ENCODE results near the gene GNB5. TPM values are rescaled to one million over a fixed set of nuclear protein-coding genes. Genes with fewer than 3 reads are reported as not detected.

Gene GNB5
- total and polyA plus RNA-seq, 2 experiments from 2014 or later = 21.3 to 21.6 TPM

DNA sequence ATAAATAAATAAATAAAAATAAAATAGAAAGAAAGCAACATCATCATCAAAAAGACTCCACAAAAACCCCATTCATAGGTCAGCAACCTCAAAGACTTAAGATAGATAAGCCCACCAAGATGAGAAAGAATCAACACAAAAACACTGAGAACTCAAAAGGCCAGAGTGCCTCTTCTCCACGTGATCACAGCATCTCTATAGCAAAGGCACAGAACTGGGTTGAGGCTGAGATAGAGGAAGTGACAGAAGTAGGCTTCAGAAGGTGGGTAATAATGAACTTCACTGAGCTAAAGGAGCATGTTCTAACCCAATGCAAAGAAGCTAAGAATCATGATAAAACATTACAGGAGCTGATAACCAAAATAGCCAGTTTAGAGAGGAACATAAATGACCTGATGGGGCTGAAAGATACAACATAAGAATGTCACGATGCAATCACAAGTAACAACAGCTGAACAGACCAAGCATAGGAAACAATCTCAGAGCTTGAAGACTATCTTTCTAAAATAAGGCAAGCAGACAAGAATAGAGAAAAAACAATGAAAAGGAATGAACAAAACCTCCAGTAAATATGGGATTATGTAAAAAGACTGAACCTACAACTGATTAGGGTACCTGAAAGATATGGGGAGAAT, 26.4 kb downstream of the GNB5 start:
- H3K9me2 ChIP-seq (replicated peaks; ENCODE audit: insufficient read depth) = no peaks in the 10 kb centered on the region
- H3K4me1 ChIP-seq (ENCODE audit: insufficient read depth) = no peaks in the 10 kb centered on the region
- peaks cover 3% of the 10 kb centered on the region for H3K79me2 ChIP-seq
- no peak overlapping the region for H2AFZ ChIP-seq
- H3K27me3 ChIP-seq = no peaks in the 10 kb centered on the region
- H3K27ac ChIP-seq = no peak overlapping the region
- H3K4me2 ChIP-seq = no peak overlapping the region
- DNase-seq (ENCODE audit: low spot score) = no peak
- H3K9me3 ChIP-seq (ENCODE audit: low read depth) = no peaks in the 10 kb centered on the region
- no peaks in the 10 kb centered on the region for H3K36me3 ChIP-seq (replicated peaks; ENCODE audit: insufficient read depth, low read depth)
- H3K4me3 ChIP-seq = no peak overlapping the region
- no peaks in the 10 kb centered on the region for H4K20me1 ChIP-seq (ENCODE audit: insufficient read depth, poor library complexity, severe bottlenecking)
- WGBS (ENCODE audit: low lambda C conversion rate, missing lambda C conversion rate) = 78% methylated on average over 2 of the region's 2 CpGs
- TF ChIP-seq CTCF (IDR thresholded peaks at IDR 0.05; ENCODE audit: poor library complexity) = no peak
- TF ChIP-seq EZH2 (IDR thresholded peaks at IDR 0.05; ENCODE audit: borderline replicate concordance) = no peak
- TF ChIP-seq EZH2phosphoT487 (IDR thresholded peaks at IDR 0.05; ENCODE audit: low read depth, severe bottlenecking, unreplicated experiment) = no peak

DNA sequence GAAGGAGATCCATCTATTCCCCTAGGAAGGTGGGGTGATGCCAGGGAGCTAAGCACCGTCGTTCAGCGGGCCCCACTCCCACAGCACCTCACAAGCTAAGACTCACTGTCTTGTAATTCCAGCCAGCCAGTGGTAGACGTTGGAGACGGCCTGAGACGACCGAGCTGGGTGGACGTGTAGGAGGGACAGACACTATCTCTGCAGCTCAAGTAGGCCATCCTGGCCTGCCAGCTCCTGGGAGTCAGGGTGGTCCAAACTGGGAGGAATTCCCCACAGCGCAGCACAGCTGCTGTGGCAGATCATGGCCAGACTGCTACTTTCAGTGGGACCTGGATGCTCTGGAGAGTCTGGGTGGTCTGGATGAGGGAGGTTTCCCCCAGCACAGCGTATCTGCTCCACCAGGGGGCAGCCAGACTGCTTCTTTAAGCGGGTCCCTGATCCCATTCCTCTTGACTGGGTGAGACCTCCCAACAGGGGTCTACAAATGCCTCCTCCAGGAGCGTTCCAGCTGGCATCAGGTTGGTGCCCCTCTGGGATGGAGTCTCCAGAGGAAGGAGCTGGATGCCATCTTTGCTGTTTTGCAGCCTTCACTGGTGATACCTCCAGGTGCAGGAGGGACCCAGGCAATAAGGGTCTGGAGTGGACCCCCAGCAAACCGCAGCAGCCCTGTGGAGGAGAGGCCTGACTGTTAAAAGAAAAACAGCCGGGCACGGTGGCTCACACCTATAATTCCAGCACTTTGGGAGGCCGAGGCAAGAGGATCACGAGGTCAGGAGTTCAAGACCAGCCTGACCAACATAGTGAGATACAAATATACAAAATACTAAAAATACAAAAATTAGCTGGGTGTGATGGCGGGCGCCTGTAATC, 27.6 kb downstream of the GNB5 start:
- no peak for TF ChIP-seq EZH2phosphoT487 (IDR thresholded peaks at IDR 0.05; ENCODE audit: low read depth, severe bottlenecking, unreplicated experiment)
- no peak for TF ChIP-seq EZH2 (IDR thresholded peaks at IDR 0.05; ENCODE audit: borderline replicate concordance)
- no peak for TF ChIP-seq CTCF (IDR thresholded peaks at IDR 0.05; ENCODE audit: poor library complexity)
- no peaks in the 10 kb centered on the region for H3K36me3 ChIP-seq (replicated peaks; ENCODE audit: insufficient read depth, low read depth)
- H3K79me2 ChIP-seq = peaks cover under 1% of the 10 kb centered on the region
- no peaks in the 10 kb centered on the region for H4K20me1 ChIP-seq (ENCODE audit: insufficient read depth, poor library complexity, severe bottlenecking)
- H3K4me2 ChIP-seq = no peak overlapping the region
- H3K4me1 ChIP-seq (ENCODE audit: insufficient read depth) = no peaks in the 10 kb centered on the region
- H3K9me3 ChIP-seq (ENCODE audit: low read depth) = no peaks in the 10 kb centered on the region
- no peak overlapping the region for H2AFZ ChIP-seq
- H3K27me3 ChIP-seq = no peaks in the 10 kb centered on the region
- no peaks in the 10 kb centered on the region for H3K9me2 ChIP-seq (replicated peaks; ENCODE audit: insufficient read depth)
- H3K4me3 ChIP-seq = no peak overlapping the region
- DNase-seq (ENCODE audit: low spot score) = no peak
- no peak overlapping the region for H3K27ac ChIP-seq
- WGBS (ENCODE audit: low lambda C conversion rate, missing lambda C conversion rate) = 92% methylated on average over 19 of the region's 19 CpGs

DNA sequence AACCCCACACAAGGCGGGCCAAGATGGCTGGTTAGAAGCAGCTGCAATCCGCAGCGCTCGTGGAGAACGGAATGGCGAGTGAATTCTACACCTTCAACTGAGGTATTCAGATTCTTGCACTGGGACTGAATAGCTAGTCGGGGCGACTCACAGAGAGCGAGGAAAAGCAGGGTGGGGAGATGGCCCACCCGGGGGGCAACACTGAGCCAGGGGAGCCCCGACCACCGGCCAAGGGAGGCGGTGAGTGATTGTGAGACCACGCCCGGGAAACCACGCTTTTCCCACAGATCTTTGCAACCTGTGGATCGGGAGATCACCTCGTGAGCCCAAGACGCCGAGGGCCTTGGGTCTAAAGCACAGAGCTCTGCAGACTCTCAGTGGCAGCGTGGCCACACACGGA, 28.3 kb downstream of the GNB5 start:
- no peaks in the 10 kb centered on the region for H3K79me2 ChIP-seq
- no peaks in the 10 kb centered on the region for H3K36me3 ChIP-seq (replicated peaks; ENCODE audit: insufficient read depth, low read depth)
- H3K4me3 ChIP-seq = no peak overlapping the region
- H3K9me2 ChIP-seq (replicated peaks; ENCODE audit: insufficient read depth) = no peaks in the 10 kb centered on the region
- H4K20me1 ChIP-seq (ENCODE audit: insufficient read depth, poor library complexity, severe bottlenecking) = no peaks in the 10 kb centered on the region
- H3K9me3 ChIP-seq (ENCODE audit: low read depth) = no peaks in the 10 kb centered on the region
- no peaks in the 10 kb centered on the region for H3K4me1 ChIP-seq (ENCODE audit: insufficient read depth)
- DNase-seq (ENCODE audit: low spot score) = no peak
- no peak overlapping the region for H3K4me2 ChIP-seq
- no peak overlapping the region for H3K27ac ChIP-seq
- no peak overlapping the region for H2AFZ ChIP-seq
- no peak for TF ChIP-seq EZH2phosphoT487 (IDR thresholded peaks at IDR 0.05; ENCODE audit: low read depth, severe bottlenecking, unreplicated experiment)
- TF ChIP-seq CTCF (IDR thresholded peaks at IDR 0.05; ENCODE audit: poor library complexity) = no peak
- TF ChIP-seq EZH2 (IDR thresholded peaks at IDR 0.05; ENCODE audit: borderline replicate concordance) = no peak
- no peaks in the 10 kb centered on the region for H3K27me3 ChIP-seq
- 93% methylated on average over 21 of the region's 22 CpGs for WGBS (ENCODE audit: low lambda C conversion rate, missing lambda C conversion rate)

Measured in hepatocyte (in vitro differentiated cells).